Hematopoietic multipotent progenitor cell treated with erythropoietin and hydrocortisone succinate and interleukin-3 and kit ligand, for 17 days (in vitro differentiated cells): Measurements from ENCODE around the gene HOXC9.

ENCODE experiments used
- DNase-seq: peaks from one replicate; pipeline ENCODE4 v3.0.0-alpha.2; 2015; ENCODE audit warnings: low spot score

Gene HOXC9

GRCh38 chr12:54002278-54002914 lies 2.4 kb downstream of the HOXC9 start:
- no peak for DNase-seq

- DNase-seq, result no peak
Measured at GRCh38 chr12:54002915-54003389, 3.0 kb downstream of the HOXC9 start.

- no peak for DNase-seq
Measured at GRCh38 chr12:54003625-54004024, 3.7 kb downstream of the HOXC9 start.

- no peak for DNase-seq
Measured at GRCh38 chr12:54004063-54004840, 4.3 kb downstream of the HOXC9 start.

- no peak for DNase-seq
Measured at GRCh38 chr12:54004841-54005530, 5.0 kb downstream of the HOXC9 start.

- no peak for DNase-seq
Measured at GRCh38 chr12:54005531-54005852, 5.5 kb downstream of the HOXC9 start.

GRCh38 chr12:54005853-54006558 lies 6.0 kb downstream of the HOXC9 start:
- peak; percentile 78 for DNase-seq

- DNase-seq, result no peak
Measured at GRCh38 chr12:54006559-54007220, 6.7 kb downstream of the HOXC9 start.

GRCh38 chr12:54007538-54008259 lies 7.7 kb downstream of the HOXC9 start:
- DNase-seq, result no peak

GRCh38 chr12:54008260-54008552 lies 8.2 kb downstream of the HOXC9 start:
- no peak for DNase-seq

- DNase-seq, result no peak
Measured at GRCh38 chr12:54009171-54010052, 9.5 kb downstream of the HOXC9 start.

GRCh38 chr12:54010053-54010971 lies 10.4 kb downstream of the HOXC9 start:
- DNase-seq, result no peak

- no peak for DNase-seq
Measured at GRCh38 chr12:54010972-54011664, 11.2 kb downstream of the HOXC9 start.

- DNase-seq, result no peak
Measured at GRCh38 chr12:54011665-54012532, 11.9 kb downstream of the HOXC9 start.

- DNase-seq, result no peak
Measured at GRCh38 chr12:54012631-54013409, 12.9 kb downstream of the HOXC9 start.

- DNase-seq, result no peak
Measured at GRCh38 chr12:54014377-54015017, 14.5 kb downstream of the HOXC9 start.
